DND-41 (cell line): Measurements from ENCODE around the gene LDAF1.
"Not testable (repeated sequence)": the region's sequence is repeated elsewhere in the genome, so short reads cannot be mapped to it uniquely, and the experiment has no call there.

Source experiments
- ATAC-seq: fragments of 200-7000 bp; cut with Tn5 transposase; 3 replicates; pipeline ENCODE4 v1.9.1; 2021; ENCODE audit warnings: low read depth; ENCODE audit not compliant: insufficient read depth
- DNase-seq: peaks from one replicate; pipeline ENCODE4 v3.0.0-alpha.2; 2020
- H2AFZ ChIP-seq: 2 replicates; pipeline ENCODE4 v1.6.0; 2012; ENCODE audit warnings: low read depth, low read length
- H3K27ac ChIP-seq: 2 replicates; pipeline ENCODE4 v1.5.1; 2012; ENCODE audit warnings: low read length, inconsistent platforms
- H3K27me3 ChIP-seq: fragments of 200-600 bp; sonication (generic); 2 replicates; pipeline ENCODE4 v1.6.0; 2012; ENCODE audit warnings: low read length, mild to moderate bottlenecking, inconsistent platforms; ENCODE audit not compliant: insufficient read depth, poor library complexity
- H3K36me3 ChIP-seq: 2 replicates; pipeline ENCODE4 v1.5.1; 2012; ENCODE audit warnings: low read length, inconsistent platforms; ENCODE audit not compliant: insufficient read depth
- H3K4me1 ChIP-seq: 2 replicates; pipeline ENCODE4 v1.5.1; 2012; ENCODE audit warnings: mild to moderate bottlenecking, low read length; ENCODE audit not compliant: insufficient read depth
- H3K4me2 ChIP-seq: 2 replicates; pipeline ENCODE4 v1.6.0; 2012; ENCODE audit warnings: mild to moderate bottlenecking, moderate library complexity, low read length, inconsistent platforms; ENCODE audit not compliant: insufficient read depth
- H3K4me3 ChIP-seq, 2 experiments: fragments of 200-600 bp in 1 of 2; shearing (Covaris generic) in 1 of 2; 2 replicates each; pipeline ENCODE4 v1.5.1; 2012 to 2016; ENCODE audit warnings: inconsistent platforms in 2 of 2, low read length in 2 of 2, mild to moderate bottlenecking in 2 of 2, low read depth in 1 of 2, moderate library complexity in 1 of 2
- H3K79me2 ChIP-seq: 2 replicates; pipeline ENCODE4 v1.6.0; 2012; ENCODE audit warnings: low read length, inconsistent platforms; ENCODE audit not compliant: insufficient read depth
- H3K9ac ChIP-seq: 2 replicates; pipeline ENCODE4 v1.6.0; 2012; ENCODE audit warnings: low read depth, mild to moderate bottlenecking, inconsistent platforms, low read length, moderate library complexity
- H3K9me3 ChIP-seq: 2 replicates; pipeline ENCODE4 v1.5.1; 2012; ENCODE audit warnings: low read length, moderate library complexity, mild to moderate bottlenecking, inconsistent platforms; ENCODE audit not compliant: insufficient read depth, severe bottlenecking
- H4K20me1 ChIP-seq: 2 replicates; pipeline ENCODE4 v1.6.0; 2012; ENCODE audit warnings: low read length; ENCODE audit not compliant: insufficient read depth
- CTCF ChIP-seq: IDR thresholded peaks from 2 replicates; pipeline ENCODE4 v1.5.1; 2012; ENCODE audit warnings: borderline replicate concordance, low read length, moderate library complexity, mild to moderate bottlenecking; ENCODE audit not compliant: poor library complexity, severe bottlenecking; ENCODE audit errors: extremely low read depth
- EZH2 ChIP-seq: IDR thresholded peaks from 3 replicates; pipeline ENCODE4 v1.6.1; 2012; ENCODE audit warnings: borderline replicate concordance, low read depth, mild to moderate bottlenecking, moderate library complexity, low read length, inconsistent platforms; ENCODE audit not compliant: severe bottlenecking

Gene LDAF1

GRCh38 chr16:21150375-21151001 lies 8.0 kb upstream of the LDAF1 start, which contains the start of gene DNAH3:
TSS of gene DNAH3 (minus strand) at chr16:21150846. CDS start at chr16:21150319, 527 bp downstream.
- Histone ChIP-seq H3K36me3 (no peaks in the 10 kb centered on the region), H2AFZ (no peak within 1 kb of the TSS), H3K79me2 (no peaks in the 10 kb centered on the region), H3K27me3 (peaks cover 6% of the 10 kb centered on the region), H3K4me2 (no peak within 1 kb of the TSS), H3K27ac (no peak within 1 kb of the TSS), H3K4me3 (no peak within 1 kb of the TSS), H3K9me3 (no peaks in the 10 kb centered on the region), H3K9ac (no peak within 1 kb of the TSS), H4K20me1 (no peaks in the 10 kb centered on the region), H3K4me1 (no peaks in the 10 kb centered on the region)
- ATAC-seq (peak; percentile 52; the same call in 1 of the 3 replicates), DNase-seq (no peak)
- no peak for TF ChIP-seq EZH2
- TF ChIP-seq CTCF = no peak

- not testable (repeated sequence) for H2AFZ ChIP-seq, H3K9me3 ChIP-seq, ATAC-seq, H3K9ac ChIP-seq, H3K4me1 ChIP-seq, H3K4me2 ChIP-seq, H3K27ac ChIP-seq, H3K36me3 ChIP-seq, H4K20me1 ChIP-seq, H3K27me3 ChIP-seq, H3K4me3 ChIP-seq, DNase-seq, H3K79me2 ChIP-seq
These were observed 6.1 kb upstream of the LDAF1 start for GRCh38 chr16:21152160-21153030.

- not testable (repeated sequence) for H3K4me1 ChIP-seq, H4K20me1 ChIP-seq, H3K79me2 ChIP-seq, H3K36me3 ChIP-seq, DNase-seq, H3K4me3 ChIP-seq, H3K27me3 ChIP-seq, H3K9ac ChIP-seq, H2AFZ ChIP-seq, H3K27ac ChIP-seq, H3K4me2 ChIP-seq, H3K9me3 ChIP-seq, ATAC-seq
These were observed 5.2 kb upstream of the LDAF1 start for GRCh38 chr16:21153124-21153729.

GRCh38 chr16:21156011-21156410 lies 2.5 kb upstream of the LDAF1 start:
- not testable (repeated sequence) for H3K9me3 ChIP-seq, H3K27ac ChIP-seq, H3K4me3 ChIP-seq, H3K9ac ChIP-seq, H3K27me3 ChIP-seq, H2AFZ ChIP-seq, H4K20me1 ChIP-seq, H3K36me3 ChIP-seq, ATAC-seq, H3K4me2 ChIP-seq, DNase-seq, H3K79me2 ChIP-seq
- peaks cover 29% of the 10 kb centered on the region for H3K4me1 ChIP-seq
